ENCODE data around the gene SRRM3.
"Not testable (repeated sequence)": the region's sequence is repeated elsewhere in the genome, so short reads cannot be mapped to it uniquely, and the experiment has no call there.

Gene SRRM3

GRCh38 chr7:76314042-76314721 lies 112.5 kb downstream of the SRRM3 start:
- TF ChIP-seq POLR2A (IDR thresholded peaks at IDR 0.05; ENCODE audit: extremely low read depth, insufficient read length) (no peak), MAX (IDR thresholded peaks at IDR 0.05; ENCODE audit: low read depth, low read length) (peak; percentile 70), CTCF (IDR thresholded peaks at IDR 0.05; ENCODE audit: low read depth, low read length) (peak; percentile 100), MYC (IDR thresholded peaks at IDR 0.05; ENCODE audit: low read depth, low read length) (peak; percentile 81)
- H3K4me3 ChIP-seq (ENCODE audit: low read depth, low read length) = no peak overlapping the region
- DNase-seq (ENCODE audit: low read depth) = peak; percentile 96

- not testable (repeated sequence) for H3K4me3 ChIP-seq (ENCODE audit: low read depth, low read length); DNase-seq (ENCODE audit: low read depth)
Observed at GRCh38 chr7:76314740-76315139, 113.0 kb downstream of the SRRM3 start.

- no peak for DNase-seq (ENCODE audit: low read depth)
- TF ChIP-seq MYC (IDR thresholded peaks at IDR 0.05; ENCODE audit: low read depth, low read length) (no peak), MAX (IDR thresholded peaks at IDR 0.05; ENCODE audit: low read depth, low read length) (0 out of 2 replicates have a peak, but pooled peaks have one; percentile 11)
- H3K4me3 ChIP-seq (ENCODE audit: low read depth, low read length) = no peak overlapping the region
Observed at GRCh38 chr7:76315364-76315763, 113.7 kb downstream of the SRRM3 start.

- TF ChIP-seq POLR2A (IDR thresholded peaks at IDR 0.05; ENCODE audit: extremely low read depth, insufficient read length) (no peak), MAX (IDR thresholded peaks at IDR 0.05; ENCODE audit: low read depth, low read length) (no peak)
- no peak for DNase-seq (ENCODE audit: low read depth)
- peak overlapping the region; percentile 65 for H3K4me3 ChIP-seq (ENCODE audit: low read depth, low read length)
Observed at GRCh38 chr7:76316984-76317781, 115.5 kb downstream of the SRRM3 start.

- TF ChIP-seq POLR2A (IDR thresholded peaks at IDR 0.05; ENCODE audit: extremely low read depth, insufficient read length) (peak; percentile 84), MAX (IDR thresholded peaks at IDR 0.05; ENCODE audit: low read depth, low read length) (peak; percentile 60; the same call in 1 of the 2 replicates), CTCF (IDR thresholded peaks at IDR 0.05; ENCODE audit: low read depth, low read length) (no peak), MYC (IDR thresholded peaks at IDR 0.05; ENCODE audit: low read depth, low read length) (peak; percentile 51)
- peak overlapping the region; percentile 69 for H3K4me3 ChIP-seq (ENCODE audit: low read depth, low read length)
- DNase-seq (ENCODE audit: low read depth) = peak; percentile 99
Observed at GRCh38 chr7:76317782-76318487, 116.2 kb downstream of the SRRM3 start.

- peak; percentile 95 for DNase-seq (ENCODE audit: low read depth)
- H3K4me3 ChIP-seq (ENCODE audit: low read depth, low read length) = peak overlapping the region; percentile 69
- TF ChIP-seq POLR2A (IDR thresholded peaks at IDR 0.05; ENCODE audit: extremely low read depth, insufficient read length) (no peak), CTCF (IDR thresholded peaks at IDR 0.05; ENCODE audit: low read depth, low read length) (peak; percentile 30)
Observed at GRCh38 chr7:76318488-76319353, 117.0 kb downstream of the SRRM3 start.

All from NB4 (cell line).